Measurements from ENCODE around the gene TCF21. TPM values are rescaled to one million over a fixed set of nuclear protein-coding genes. Genes with fewer than 3 reads are reported as not detected.
"Not testable (repeated sequence)": the region's sequence is repeated elsewhere in the genome, so short reads cannot be mapped to it uniquely, and the experiment has no call there.

The TCF21 gene
- total RNA-seq, 1 donor from 2014 or later, result 0.31 TPM

- peak; percentile 89 for DNase-seq
Observed at GRCh38 chr6:133923938-133924593, 35.2 kb downstream of the TCF21 start.

- DNase-seq, result not testable (repeated sequence)
Observed at GRCh38 chr6:133931221-133931620, 42.3 kb downstream of the TCF21 start.

- DNase-seq, result not testable (repeated sequence)
Observed at GRCh38 chr6:133936352-133936751, 47.4 kb downstream of the TCF21 start.

- DNase-seq, result no peak
Observed at GRCh38 chr6:133937909-133938308, 49.0 kb downstream of the TCF21 start.

GRCh38 chr6:133938533-133938932 is 49.6 kb downstream of the TCF21 start:
- DNase-seq, result no peak

GRCh38 chr6:133939778-133940667 is 51.1 kb downstream of the TCF21 start:
- DNase-seq, result no peak

Other genes with a start within 250 kb of the TCF21 start
- 12.7 TPM for gene TBPL1, start 64.1 kb downstream of the TCF21 start, total RNA-seq
- 2.8 TPM for gene SLC2A12, start 163.5 kb downstream of the TCF21 start, total RNA-seq

Data from tongue (tissue), 2 donors.